SK-N-SH treated with all-trans-retinoic acid at 6 μM for 48 hours (cell line): Measurements from ENCODE around the gene PDIK1L.

Source experiments
- BACH2 ChIP-seq: fragments of 250-450 bp; sonication (Bioruptor Pico); IDR thresholded peaks from 2 replicates; pipeline ENCODE4 v1.9.0; 2021; ENCODE audit warnings: mild to moderate bottlenecking, borderline replicate concordance
- CSDC2 ChIP-seq: fragments of 250-450 bp; sonication (Bioruptor Pico); IDR thresholded peaks from 2 replicates; pipeline ENCODE4 v1.5.0; 2020; ENCODE audit warnings: mild to moderate bottlenecking, moderate library complexity

DNA sequence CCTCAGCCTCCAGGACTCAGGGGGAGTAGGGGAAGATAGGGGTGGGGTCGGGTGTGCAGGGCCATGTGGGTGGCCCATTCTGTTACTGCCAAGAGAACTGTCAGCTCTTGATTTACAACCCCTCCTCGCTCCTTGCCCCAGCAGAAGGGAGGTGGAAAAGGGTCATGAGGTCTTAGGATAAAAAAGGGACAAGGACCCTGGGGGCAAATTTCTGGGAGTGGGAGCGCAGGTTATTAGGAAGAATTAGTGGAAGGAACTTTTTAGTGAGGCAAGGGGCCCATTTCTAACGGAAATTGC lies 48.1 kb downstream of the PDIK1L start:
- TF ChIP-seq CSDC2 (CRISPR knock-in tag) (no peak), BACH2 (CRISPR knock-in tag) (no peak)
